Measurements from ENCODE around the gene C2orf49.
A peak's percentile ranks its signal among the peaks of the same experiment; 100 is the strongest.
"Not testable (repeated sequence)": the region's sequence is repeated elsewhere in the genome, so short reads cannot be mapped to it uniquely, and the experiment has no call there.

Gene C2orf49

GRCh38 chr2:105321875-105322646 lies 15.3 kb upstream of the C2orf49 start:
- DNase-seq (ENCODE audit: low spot score), result no peak

DNA sequence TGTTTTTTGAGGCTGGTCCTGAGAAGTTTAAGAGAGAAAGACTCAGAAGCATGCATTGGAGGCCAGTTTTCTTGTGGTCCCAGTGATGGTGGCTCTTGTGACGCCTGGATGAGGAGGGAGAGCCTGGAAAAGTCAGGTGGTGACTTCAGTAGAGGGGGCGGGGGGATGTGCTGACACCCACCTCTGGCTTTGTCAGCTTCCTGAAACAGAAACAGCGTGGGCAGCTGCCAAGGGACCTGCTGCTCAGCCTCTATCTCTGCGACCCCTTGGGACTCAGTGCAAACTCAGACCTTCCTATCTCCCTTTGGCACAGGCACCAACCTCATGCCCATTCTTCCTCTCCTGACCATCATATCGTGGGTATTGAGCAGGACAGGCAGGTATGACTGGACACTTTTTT lies 14.2 kb upstream of the C2orf49 start:
- no peak for DNase-seq (ENCODE audit: low spot score)

GRCh38 chr2:105324101-105324500 lies 13.2 kb upstream of the C2orf49 start:
- no peak for DNase-seq (ENCODE audit: low spot score)

DNA sequence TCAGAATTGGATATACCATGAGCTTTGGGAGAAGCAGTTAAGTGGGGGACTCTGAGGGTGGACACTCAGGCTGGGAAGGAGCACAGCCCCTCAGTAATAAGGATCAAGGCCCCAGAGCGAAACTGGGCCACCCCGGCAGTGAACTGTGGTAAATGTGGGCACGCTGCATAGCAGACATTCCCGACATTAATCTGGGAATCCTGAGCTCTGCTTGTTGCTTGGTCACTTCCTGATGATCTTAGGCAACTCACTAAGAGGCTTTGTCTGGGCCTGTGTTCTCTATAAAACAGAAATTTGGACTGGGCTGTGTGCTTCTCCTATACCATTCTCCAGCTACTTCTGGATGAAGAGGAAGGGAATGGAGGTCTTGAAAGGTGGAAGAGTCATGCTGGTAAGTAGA lies 12.6 kb upstream of the C2orf49 start:
- DNase-seq (ENCODE audit: low spot score), result no peak

DNA sequence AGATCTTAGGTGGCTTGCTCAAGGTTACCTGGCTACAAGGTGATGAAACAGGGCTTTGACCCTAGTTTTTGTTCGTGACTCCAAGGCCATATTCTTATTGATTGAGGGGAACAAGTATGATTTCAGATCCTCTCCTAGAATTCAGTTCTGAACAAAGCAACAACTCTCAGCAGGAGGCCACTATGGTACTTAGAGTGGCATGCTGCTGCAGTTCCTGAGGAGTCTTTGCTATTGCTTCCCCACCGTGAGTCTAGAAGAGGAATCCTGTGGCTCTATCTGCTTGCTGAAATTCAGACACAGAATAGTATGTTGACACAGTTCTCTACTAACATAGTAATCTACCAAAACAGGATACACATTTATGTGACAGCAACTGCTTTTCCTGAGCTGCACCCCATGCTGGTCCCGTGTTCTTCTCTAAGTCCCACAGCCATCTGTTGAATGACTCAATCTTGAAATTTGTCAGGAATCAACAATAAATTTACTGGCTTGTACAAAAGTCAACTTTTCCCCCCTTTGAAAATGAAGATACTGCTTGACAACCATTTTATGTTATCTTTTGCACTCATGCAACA lies 11.9 kb upstream of the C2orf49 start:
- no peak for DNase-seq (ENCODE audit: low spot score)

DNA sequence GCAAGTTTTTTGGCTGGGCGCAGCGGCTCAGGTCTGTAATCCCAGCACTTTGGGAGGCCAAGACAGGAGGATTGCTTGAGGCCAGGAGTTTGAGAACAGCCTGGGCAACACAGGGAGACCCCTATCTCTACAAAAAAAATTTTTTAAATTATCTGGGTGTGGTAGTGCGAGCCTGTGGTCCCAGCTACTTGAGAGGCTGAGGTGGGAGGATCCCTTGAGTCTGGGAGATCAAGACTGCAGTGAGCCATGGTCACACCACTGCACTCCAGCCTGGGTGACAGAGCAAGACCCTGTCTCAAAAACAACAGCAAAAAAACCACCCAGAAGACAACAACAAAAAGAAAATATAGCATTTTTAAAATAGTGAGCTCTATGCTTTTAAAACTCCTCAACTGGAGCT lies 10.1 kb upstream of the C2orf49 start:
- DNase-seq (ENCODE audit: low spot score), result not testable (repeated sequence)

GRCh38 chr2:105327690-105328089 lies 9.7 kb upstream of the C2orf49 start:
- no peak for DNase-seq (ENCODE audit: low spot score)

DNA sequence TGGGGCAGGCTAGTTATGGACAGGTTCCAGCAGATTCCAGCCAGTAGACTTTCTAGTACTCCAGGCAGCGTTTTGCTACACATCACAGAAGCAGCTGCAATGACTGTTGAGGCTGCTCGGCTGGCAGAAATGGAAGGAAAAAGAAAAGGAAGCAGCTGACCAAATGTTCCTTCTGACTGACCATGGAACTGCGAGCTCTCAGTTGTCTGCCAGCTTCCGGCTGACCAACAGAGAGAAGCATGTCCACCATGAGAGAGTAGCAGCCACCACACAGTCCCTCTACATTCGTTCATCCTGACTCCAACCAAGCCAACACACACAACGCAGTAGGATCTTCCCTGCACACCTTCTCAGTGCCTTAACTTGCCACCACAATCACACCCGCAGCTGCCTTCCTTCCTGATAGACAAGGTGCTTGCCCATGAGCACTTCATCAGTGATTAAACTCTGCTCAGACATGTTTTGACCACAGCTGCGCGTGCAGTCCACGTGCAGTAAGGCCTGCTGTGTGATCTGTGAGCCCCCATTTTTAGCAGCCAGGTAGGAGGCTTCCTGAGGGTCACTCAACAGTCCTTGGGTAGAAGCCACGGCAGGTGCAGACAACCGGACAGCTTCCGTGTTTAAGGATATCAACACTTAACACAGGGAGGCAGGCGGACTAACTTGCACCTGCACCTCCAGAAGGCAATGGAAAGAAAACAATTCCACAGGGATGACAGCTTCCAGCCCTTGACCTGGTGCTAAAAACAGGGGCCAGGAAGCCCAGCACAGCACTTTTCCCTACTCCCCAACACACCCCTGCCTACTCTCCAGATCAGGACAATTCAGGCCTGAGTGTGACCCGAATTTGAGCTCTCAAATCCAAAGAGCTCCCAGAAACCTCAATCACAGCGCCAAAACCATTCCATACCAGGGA lies 8.8 kb upstream of the C2orf49 start:
- peak; percentile 44 for DNase-seq (ENCODE audit: low spot score)

GRCh38 chr2:105329197-105329554 lies 8.2 kb upstream of the C2orf49 start:
- DNase-seq (ENCODE audit: low spot score), result peak; percentile 43

DNA sequence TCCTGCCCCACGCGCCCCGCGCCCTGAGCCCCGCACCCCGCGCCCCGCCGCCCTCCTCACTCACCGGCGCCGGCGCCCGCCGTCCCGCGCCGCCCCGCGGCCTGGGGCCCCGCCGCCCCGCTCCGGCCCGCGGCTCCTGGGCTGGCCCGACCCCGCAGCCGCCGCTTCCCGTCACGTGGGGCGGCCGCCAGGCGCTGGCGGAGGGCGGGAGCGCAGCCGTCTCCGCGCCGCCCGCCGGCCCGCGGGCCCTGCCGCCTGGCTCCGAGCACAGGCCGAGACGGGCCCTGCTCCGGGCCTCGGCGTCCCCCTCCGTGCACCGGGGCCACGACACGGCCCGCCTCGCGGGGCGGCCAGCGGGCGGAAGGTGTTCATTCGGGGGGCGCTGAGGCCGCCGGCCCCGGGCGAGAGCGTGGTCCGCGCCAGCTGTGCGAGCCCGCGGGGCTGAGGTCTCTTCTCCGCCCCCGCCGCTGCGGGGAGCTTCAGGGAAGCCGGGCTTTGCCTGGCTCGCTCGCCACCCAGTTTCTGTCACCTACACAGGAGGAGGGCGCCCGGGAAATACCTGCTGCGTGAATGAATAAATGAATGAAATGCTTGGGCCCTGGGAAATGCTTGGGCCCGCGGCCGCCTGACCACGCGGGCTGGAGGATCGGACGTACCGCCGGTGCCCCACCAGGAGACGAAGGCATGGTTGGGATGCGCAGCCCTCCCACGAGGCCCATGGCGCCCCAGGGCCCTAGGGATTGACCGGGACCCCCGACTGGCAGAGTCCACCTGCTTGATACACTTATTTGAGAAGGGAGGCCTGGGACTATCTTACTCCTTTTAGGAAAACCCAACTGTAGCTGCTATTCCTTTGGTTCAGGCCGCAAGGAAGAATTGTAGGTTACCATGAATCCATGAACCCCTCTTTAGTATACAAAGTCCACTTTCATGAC lies 7.5 kb upstream of the C2orf49 start, which contains the start of gene TGFBRAP1:
Gene TGFBRAP1 (minus strand): TSS at position 175 of the 935 bp plus-strand sequence. CDS start 21,434 bp downstream, outside the sequence.
- DNase-seq (ENCODE audit: low spot score), result peak; percentile 68

DNA sequence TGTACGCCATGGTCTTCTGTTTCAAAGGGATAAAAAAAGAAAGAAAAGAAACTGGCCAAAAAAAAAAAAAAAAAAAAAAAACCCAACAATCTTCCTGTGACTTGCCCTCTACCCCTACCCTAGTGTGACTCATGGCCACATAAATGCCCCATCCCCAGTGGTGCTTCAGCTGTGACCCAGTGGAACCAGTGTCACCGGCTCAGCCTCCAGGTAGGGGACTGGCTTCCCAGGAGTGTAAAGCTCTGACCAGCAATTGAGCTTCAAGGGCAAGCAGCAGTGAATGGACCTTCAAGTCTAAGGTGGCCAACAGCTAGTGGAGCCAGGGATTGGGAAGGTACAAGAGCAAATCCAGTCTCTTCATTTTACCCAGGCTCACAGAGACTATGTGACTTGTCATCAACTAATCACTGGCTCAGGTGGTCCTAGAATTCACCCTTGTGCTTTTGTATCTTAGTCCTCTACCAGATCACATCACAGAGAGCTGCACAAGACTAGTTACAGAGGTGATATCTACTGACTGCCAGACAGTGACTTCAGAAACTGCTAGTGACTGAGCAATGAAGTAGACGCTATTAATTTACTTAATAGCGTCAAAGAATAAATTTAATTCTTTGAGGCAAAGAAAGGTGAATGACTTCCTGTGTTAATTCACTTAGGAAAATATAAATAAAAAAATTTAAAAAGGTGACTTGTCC lies 6.5 kb upstream of the C2orf49 start:
- no peak for DNase-seq (ENCODE audit: low spot score)

- DNase-seq (ENCODE audit: low spot score), result no peak
Measured at GRCh38 chr2:105334211-105334610, 3.1 kb upstream of the C2orf49 start.

GRCh38 chr2:105335469-105335868 lies 1.9 kb upstream of the C2orf49 start:
- no peak for DNase-seq (ENCODE audit: low spot score)

- DNase-seq (ENCODE audit: low spot score), result no peak
Measured at GRCh38 chr2:105336786-105337121, 586 bp upstream of the C2orf49 start.

DNA sequence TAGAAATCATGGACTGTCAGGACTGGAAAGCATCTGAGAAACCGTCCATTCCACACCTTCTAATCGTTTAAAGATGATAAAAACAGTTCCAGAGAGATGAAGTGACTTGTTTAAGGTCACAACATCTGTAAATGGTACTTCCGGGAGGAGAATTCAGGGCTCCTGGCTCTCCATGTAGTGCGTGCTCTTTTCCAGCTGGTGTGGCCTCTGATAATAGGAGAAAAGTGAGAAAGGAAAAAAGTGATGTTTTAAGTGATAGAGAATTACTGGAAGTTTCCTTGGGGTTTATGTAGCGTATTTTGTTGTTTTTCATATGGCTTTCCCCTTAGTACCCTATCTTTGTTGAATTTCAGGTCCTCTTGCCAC lies 663 bp downstream of the C2orf49 start:
- DNase-seq (ENCODE audit: low spot score), result peak; percentile 37

- DNase-seq (ENCODE audit: low spot score), result no peak
Measured at GRCh38 chr2:105339414-105339813, 2.1 kb downstream of the C2orf49 start.

- DNase-seq (ENCODE audit: low spot score), result peak; percentile 61
Measured at GRCh38 chr2:105344704-105345345, 7.5 kb downstream of the C2orf49 start.

DNA sequence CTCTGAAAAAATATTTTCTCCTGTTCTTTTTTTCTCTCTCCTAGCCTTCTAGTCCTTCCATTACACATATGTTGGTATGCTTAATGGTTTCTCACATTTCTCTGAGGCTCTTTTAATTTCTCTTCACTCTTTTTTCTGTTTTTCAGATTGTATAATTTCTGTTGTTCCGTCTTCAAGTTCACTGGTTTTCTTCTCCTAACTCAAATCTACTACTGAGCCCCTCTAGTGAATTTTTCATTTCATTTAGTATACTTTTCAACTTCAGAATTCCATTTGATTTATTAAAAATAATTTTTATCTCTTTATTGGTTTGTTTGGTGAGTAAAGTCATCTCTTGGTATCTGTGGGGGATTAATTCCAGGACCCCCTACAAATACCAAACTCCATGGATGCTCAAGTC lies 19.8 kb downstream of the C2orf49 start:
- no peak for DNase-seq (ENCODE audit: low spot score)

GRCh38 chr2:105358593-105358992 lies 21.3 kb downstream of the C2orf49 start:
- no peak for DNase-seq (ENCODE audit: low spot score)

GRCh38 chr2:105361102-105361889 lies 24.0 kb downstream of the C2orf49 start:
- peak; percentile 6 for DNase-seq (ENCODE audit: low spot score)
